GM19043 (cell line): ENCODE results near the gene GATAD2A.
"Not testable (repeated sequence)": the region's sequence is repeated elsewhere in the genome, so short reads cannot be mapped to it uniquely, and the experiment has no call there.

Experiments
- ATAC-seq: cut with Tn5 transposase; IDR thresholded peaks from one replicate; pipeline ENCODE4 v1.9.1; 2021; ENCODE audit warnings: low read depth; ENCODE audit not compliant: unreplicated experiment

The GATAD2A gene

GRCh38 chr19:19461671-19462622 lies 56.5 kb downstream of the GATAD2A start:
- no peak for ATAC-seq

- ATAC-seq: no peak
Observed at GRCh38 chr19:19463348-19464117, 58.1 kb downstream of the GATAD2A start.

- ATAC-seq: no peak
Observed at GRCh38 chr19:19464339-19465098, 59.0 kb downstream of the GATAD2A start.

- ATAC-seq: no peak
Observed at GRCh38 chr19:19465436-19466070, 60.1 kb downstream of the GATAD2A start.

GRCh38 chr19:19466201-19466600 lies 60.7 kb downstream of the GATAD2A start:
- no peak for ATAC-seq

- ATAC-seq: no peak
Observed at GRCh38 chr19:19468424-19469050, 63.1 kb downstream of the GATAD2A start.

GRCh38 chr19:19470579-19470978 lies 65.1 kb downstream of the GATAD2A start:
- no peak for ATAC-seq

GRCh38 chr19:19471682-19472081 lies 66.2 kb downstream of the GATAD2A start:
- no peak for ATAC-seq

- not testable (repeated sequence) for ATAC-seq
Observed at GRCh38 chr19:19472106-19472505, 66.6 kb downstream of the GATAD2A start.

GRCh38 chr19:19475015-19475765 lies 69.7 kb downstream of the GATAD2A start:
- no peak for ATAC-seq

- ATAC-seq: no peak
Observed at GRCh38 chr19:19475849-19476828, 70.7 kb downstream of the GATAD2A start.

- ATAC-seq: no peak
Observed at GRCh38 chr19:19477705-19478383, 72.4 kb downstream of the GATAD2A start.

GRCh38 chr19:19480688-19481087 lies 75.2 kb downstream of the GATAD2A start:
- no peak for ATAC-seq

GRCh38 chr19:19482809-19483596 lies 77.5 kb downstream of the GATAD2A start:
- ATAC-seq: no peak

- ATAC-seq: no peak
Observed at GRCh38 chr19:19485161-19485997, 79.9 kb downstream of the GATAD2A start.

GRCh38 chr19:19485998-19486290 lies 80.5 kb downstream of the GATAD2A start:
- no peak for ATAC-seq
